NCI-H524 treated with DMSO at 0.1 percent for 48 hours (cell line): Measurements from ENCODE around the gene RANGAP1.
A peak's percentile ranks its signal among the peaks of the same experiment; 100 is the strongest.

Experiments used
- DNase-seq: peaks from one replicate; lab custom pipeline; 2025; lab: John Stamatoyannopoulos, UW

RANGAP1 gene, protein sequence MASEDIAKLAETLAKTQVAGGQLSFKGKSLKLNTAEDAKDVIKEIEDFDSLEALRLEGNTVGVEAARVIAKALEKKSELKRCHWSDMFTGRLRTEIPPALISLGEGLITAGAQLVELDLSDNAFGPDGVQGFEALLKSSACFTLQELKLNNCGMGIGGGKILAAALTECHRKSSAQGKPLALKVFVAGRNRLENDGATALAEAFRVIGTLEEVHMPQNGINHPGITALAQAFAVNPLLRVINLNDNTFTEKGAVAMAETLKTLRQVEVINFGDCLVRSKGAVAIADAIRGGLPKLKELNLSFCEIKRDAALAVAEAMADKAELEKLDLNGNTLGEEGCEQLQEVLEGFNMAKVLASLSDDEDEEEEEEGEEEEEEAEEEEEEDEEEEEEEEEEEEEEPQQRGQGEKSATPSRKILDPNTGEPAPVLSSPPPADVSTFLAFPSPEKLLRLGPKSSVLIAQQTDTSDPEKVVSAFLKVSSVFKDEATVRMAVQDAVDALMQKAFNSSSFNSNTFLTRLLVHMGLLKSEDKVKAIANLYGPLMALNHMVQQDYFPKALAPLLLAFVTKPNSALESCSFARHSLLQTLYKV

DNA sequence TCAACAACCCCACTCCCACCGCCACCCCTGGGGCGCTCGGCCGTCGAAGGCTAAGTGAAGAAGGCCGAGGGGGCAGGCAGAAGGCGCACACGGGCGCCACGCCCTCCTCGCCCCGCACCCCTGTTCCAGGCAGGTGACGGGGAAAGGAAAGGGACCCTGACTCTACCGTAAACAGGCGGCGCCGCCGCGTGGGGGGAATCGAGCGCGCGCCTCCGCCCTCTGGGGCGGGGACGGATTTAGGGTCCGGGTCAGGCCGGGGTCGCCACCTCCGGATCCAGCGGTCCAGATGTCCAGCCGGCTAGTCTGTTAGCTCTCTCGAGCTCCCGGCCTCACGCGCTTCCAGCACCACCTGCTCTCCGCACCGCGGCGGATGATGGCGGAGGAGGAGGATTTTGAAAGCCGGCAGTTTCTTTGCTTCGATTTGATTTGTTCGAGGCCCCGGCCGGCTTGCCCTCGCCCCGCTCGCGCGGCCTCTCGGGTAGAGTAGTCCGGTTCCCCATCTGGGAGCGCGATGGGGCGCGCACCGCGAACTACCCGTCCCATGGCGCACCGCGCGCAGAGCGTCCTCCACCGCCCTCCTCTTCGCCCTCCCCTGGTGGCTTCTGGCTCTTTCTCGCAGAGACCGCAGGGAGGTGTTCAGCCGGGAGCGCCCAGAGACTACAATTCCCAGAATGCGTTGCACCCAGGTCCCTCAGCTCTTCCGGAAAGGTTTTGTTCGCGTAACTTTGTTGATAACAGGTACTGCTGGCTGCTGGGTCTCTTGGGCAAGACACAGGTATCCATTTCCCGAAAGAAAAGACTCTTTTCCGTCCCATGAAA lies at the start of gene RANGAP1:
Gene RANGAP1 (minus strand): TSS at position 368 of the 819 bp plus-strand sequence. CDS start 5,143 bp downstream, outside the sequence.
- DNase-seq: peak; percentile 95

DNA sequence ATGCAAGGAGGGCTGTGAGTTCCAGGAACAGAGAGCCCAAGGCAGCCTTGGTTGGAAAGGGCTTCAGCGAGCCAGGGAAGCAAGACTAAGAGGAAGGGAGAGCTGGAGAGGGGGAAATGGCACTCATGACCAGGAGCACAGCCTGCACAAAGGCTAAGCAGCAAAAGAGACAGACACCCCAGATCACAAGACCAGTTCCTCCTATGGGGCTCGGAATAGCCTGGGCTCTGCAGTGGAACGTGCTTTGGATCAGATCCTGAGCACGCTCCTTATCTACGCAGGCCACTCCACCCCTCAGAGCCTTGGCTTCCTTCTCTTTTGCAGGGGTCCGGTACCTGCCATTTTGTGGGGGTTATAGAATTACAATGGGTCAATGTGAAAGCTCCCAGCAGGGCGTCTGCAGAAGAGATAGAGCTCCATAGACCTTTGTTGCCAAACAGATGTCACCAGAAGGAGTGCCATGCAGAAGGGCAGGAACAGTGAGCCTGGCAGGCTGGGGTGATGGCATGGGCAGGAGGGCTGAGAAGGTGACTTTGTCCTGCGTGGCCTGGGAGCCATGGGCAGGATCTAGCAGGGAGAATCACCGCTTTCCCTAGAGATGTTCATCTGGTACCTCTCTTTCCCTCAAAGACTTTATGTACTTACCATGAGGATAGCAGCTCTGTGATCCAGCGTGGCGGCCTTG lies 49.1 kb upstream of the RANGAP1 start:
- DNase-seq: no peak

DNA sequence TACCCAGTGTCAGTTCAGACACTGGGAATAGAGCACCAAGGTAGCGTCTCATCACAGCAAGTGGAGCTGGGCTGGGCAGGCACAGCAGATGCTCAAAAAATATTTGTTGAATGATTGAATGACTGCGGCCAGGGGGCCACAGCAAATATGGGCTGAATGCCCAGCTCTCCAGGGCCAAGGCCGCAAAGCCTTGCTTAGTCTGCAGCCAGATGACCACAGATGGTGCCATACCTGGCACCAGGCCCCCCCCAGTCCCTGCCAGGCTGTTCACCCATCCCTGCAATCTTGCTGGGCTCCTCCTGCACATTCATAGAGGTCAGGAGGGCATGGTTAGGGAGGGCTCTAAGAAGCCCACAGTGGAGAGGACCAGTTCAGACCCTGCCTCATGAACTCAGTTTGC lies 48.2 kb upstream of the RANGAP1 start:
- DNase-seq: no peak

DNA sequence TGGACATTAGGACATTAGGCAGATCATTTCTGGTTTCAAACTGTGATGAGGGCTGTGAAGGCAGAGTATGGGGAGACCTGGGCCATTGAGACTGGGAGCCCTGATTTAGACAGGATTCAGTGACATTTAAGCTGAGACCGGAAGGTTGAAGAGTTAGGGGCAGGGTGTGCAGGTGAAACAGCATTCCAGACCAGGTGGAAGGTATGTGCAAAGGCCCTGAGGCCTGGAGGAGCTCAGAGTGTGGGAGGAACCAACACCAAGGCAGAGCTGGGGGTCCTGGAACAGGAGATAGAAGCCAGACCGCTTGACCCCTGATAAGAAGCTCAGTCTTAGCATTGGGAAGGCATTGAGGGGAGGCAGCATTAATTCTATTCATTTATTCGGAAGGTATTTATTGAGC lies 47.8 kb upstream of the RANGAP1 start:
- no peak for DNase-seq

DNA sequence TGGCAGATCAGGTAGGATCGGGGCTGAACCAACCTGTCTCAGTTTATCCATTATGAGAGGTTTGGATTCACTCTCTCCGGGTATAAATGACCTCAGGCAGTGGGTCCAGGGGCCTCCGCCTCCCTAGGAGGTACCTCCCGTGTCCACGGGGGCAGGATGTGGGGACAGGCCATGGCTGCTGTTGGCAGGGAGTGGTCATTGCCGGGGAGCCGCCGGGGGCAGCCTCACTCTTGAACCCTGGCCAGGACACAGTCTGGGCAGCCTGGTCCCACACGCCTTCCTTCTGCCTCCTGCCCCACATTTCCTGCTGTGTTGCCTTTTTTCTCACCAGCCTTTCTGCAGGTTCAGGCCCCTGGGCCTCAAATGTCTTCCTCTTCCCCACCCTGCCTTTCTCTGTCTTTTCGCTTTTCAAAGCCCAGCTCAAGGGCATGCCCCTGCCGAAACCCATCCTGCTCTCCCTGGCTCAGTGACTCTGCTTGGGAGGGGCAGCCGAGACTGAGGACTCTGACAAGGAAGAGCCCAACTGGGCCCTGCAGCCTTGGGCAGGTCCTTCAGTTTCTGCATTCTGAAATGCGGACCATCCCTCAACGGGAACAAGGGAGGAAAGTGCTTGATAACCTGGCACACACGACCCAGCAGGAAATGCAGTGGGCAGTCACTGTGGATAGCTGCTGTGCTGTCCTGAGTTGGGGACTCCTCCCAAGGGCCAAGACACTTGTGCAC lies 46.4 kb upstream of the RANGAP1 start:
- no peak for DNase-seq

DNA sequence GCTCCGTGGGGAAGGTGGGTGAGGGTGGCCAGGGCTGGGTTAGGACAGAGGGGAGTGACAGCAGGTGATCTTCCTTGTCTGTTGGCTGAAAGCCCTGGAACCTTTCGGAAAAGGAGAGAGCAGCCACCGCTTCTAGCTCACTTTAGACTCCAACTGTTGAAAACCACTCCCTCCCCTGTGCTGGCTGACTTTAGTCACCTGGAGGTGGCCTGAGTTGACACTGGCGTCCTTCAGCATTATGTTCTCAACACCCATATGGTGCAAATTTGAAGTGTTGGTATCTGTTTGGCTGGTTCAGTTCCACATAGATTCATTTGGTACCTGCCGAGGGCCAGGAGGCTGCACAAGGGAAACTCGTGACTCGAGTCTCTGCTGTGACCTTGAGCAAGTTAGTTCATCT lies 44.2 kb upstream of the RANGAP1 start:
- no peak for DNase-seq

DNA sequence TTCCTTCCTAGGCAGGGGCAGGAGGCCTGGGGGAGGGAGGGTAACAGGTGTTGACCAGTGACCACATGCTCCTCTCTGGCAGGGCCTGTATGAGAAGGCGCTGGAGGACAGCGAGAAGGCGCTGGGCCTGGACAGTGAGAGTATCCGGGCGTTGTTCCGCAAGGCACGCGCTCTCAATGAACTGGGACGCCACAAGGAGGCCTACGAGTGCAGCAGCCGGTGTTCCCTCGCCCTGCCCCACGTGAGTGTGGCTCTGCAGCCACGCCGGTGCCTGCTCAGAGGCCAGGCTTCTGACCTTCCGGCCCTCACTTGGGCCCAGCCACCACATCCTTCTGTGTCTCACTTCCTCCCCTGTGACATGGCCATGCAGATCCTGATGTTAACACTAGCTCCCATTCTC lies 41.1 kb upstream of the RANGAP1 start:
- DNase-seq: no peak

DNA sequence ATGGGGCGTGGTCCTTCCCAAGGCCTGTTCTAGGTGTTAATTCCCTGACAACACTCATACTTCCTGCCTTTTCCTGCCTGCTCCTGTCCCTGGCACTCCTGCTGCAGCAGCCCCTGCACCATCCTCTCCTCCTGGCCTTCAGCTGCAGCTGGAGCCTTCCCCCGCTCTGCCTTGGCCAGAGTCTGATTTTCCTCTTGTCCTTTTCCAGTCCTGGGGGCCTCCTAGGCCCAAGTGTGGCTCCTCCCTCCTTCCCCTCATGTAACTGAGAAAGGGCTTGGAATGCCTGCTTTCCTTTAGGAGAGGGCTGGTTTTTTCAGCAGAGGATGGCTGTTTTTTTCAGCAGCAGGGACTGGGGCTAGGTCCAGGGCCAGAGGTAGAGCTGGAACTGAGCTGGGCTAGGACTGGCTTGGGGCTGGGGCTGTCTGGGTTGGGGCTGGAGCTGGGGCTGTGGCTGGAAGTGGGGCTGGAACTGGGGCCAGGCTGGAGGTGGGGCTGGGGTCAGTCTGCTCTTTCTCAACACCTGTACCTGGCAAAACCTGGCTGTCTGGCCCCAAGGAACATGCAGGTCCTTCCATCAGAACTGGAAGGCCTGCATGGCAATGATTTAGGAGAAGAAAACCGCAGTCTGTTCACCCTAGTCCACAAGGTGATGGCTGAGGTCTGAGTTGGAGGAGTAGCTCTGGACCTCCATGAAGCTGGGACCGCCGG lies 39.0 kb upstream of the RANGAP1 start:
- no peak for DNase-seq

DNA sequence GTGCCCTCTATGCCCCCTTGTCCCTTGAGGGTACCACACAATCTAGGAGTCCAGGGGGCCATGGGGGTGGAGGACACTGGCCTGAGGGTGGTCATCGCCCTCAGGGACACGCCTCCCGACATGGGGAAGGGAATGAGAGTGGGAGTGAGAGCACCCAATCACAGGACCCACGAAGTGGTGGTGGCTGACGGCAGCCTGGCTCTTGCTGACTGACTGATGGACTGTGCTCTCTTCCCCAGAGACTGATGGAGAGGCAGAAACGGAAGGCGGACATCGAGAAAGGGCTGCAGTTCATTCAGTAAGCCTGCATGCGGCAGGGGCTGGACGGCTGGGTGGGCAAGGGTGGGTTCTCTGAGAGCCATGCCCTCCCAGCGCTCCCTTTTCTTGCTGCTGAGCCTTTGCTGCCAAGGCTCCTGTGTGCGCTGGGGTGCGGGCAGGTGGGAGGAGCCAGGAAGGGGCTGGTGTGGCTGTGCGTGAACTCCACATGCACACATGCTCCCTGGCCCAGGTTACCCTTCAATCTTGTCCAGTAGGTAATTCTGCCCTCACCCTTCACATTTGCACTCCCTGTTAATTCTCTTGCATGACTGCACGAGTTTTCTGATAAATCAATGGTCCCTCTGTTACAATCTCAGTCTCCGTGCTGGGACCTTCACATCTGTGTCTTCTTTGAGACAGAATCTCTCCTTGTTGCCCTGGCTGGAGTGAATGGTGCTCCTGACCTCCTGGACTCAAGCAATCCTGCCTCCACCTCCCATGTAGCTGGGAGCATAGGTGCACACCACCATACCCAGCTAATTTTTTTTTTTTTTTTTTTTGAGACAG lies 34.6 kb upstream of the RANGAP1 start:
- DNase-seq: no peak

DNA sequence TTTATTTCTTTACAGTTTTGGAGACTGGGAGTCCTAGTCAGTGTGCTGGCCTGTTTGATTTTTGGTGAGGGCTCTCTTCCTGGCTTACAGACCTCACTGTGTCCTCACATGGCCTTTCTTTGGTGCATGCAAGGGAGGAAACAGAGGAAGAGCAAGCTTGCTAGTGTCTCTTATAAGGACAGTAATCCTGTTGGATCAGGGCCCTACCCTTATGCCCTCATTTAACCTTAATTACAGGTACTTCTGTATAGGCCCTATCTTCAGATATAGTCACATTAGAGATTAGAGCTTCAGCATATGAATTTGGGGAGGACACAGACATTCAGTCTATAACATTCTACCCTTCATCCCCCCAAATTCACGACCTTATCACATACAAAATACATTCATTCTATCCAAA lies 29.6 kb upstream of the RANGAP1 start:
- no peak for DNase-seq

DNA sequence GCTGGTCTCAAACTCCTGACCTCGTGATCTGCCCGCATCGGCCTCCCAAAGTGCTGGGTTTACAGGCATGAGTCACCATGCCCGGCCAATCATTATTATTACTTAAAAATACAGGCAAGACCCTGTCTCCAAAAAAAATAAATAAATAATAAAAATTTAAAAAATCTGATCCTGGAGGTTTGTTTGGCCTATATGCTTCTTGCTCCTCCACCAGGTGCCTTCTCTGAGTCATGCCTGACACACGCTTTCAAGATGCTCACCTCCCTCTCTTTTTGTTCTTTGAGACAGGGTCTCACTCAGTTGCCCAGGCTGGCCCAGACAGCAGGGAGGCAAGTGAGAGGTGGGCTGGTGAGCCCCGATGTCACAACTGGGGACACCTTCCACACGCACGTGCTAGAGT lies 28.8 kb upstream of the RANGAP1 start:
- no peak for DNase-seq

DNA sequence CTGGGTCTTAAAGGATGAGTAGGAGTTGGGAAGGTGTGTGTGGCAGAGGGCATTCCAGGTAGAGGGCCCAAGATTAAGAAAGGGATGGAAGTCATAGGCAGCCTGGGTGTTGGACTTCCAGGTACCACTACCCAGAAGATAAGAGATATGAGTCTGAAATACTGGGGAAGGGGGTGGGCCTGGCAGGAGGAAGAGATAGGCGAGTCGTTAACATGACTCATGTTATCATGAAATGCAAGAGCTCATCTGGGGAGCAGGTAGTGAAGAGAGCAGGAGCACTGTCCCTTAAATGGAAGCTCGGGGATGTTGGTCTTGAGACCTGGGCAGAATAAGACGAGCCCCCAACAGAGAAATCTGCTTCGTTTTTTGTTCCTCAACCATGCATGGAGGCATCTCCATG lies 25.5 kb upstream of the RANGAP1 start:
- DNase-seq: no peak

DNA sequence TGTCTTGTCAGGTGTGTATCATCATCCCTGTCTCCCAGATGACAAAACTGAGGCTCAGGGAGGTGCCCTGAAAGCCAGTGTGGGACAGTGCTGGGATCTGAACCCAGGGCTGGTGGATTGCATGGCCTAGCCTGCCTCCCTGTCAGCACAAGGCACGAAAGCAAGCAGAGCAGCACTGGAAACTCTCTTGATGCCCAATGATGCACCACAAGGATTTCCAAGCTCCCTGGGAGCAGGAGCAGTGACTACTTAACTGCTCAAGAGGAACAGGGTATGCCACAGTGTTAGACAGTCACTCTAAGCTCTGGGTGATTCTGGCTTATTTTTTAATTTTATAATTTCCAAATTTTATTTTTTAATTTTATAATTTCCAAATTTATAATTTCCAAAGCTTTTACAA lies 24.3 kb upstream of the RANGAP1 start:
- no peak for DNase-seq

DNA sequence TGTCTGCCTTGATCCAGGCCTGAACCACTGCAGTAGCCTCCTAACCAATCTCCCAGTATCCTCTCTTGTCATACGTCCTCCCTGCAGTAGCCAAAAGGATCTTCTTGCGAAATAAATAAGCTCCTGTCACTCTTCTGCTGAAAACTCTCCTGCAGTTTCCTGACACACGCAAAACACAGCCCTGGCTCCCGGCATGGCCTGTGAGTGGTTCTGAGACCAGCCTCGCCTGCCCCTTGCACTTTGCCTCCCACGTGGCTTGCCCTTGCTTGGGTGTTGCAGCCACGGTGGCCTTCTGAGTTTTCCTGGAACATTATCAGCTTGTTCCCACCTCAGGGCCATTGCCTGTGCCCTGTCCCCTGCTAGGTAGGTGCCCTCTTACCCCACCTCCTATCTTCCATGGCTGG lies 22.6 kb upstream of the RANGAP1 start:
- DNase-seq: no peak

DNA sequence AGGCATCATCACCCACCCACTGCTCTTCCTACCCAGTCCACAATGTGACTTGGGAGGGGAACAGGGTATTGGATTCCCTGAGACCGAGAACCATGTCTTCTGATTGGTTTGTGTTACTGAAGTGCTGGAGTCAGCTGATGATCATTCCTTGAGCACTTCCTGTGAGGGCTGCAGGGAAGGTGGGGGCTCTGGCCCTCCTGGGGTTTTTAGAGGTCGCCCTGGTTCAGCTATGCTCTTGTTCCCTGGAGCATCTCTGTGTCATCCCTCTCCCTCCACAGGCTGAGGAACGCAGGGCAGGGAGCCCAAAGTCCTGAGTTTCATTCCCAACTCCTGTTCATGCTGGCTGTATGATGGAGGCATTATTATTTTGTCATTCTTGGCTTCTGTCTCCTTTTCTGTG lies 22.1 kb upstream of the RANGAP1 start:
- no peak for DNase-seq

DNA sequence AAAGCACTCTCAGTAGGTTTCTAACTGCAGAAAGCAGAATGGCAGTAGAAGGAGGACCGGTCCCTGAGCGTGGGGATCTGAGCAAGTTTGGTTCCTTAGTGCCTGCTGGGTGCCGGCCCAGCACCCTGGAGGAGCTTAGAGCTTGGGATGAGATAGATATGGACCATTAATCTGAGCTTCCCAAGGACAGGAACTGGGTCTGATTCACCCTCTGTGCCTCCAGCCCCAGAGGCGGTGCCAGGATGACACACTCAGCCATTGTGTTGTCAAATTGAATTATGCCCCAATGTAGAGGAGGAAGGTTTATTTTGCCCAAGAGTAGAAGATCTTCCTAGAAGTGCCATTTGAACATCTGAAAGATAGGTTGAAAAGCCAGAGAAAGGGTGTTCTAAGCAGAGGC lies 19.7 kb upstream of the RANGAP1 start:
- DNase-seq: no peak

DNA sequence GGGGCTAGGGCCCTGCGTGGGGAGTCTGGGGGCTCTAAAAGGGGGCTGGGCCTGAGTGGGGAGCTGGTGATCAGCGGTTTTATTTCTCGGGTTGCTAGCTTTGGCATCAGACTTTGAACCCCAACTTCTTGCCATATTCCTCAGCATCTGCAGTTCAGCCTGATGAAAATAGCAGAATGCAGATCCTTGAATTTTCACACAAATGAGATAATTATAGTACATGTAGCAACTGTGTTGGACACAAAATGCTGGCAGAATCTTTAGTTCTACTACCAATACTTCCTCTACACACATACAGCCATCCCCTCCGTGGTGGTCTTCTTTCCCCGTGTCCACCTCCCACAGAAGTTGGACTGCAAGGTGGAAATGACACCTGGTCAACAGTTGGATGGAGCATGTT lies 16.8 kb upstream of the RANGAP1 start:
- no peak for DNase-seq

DNA sequence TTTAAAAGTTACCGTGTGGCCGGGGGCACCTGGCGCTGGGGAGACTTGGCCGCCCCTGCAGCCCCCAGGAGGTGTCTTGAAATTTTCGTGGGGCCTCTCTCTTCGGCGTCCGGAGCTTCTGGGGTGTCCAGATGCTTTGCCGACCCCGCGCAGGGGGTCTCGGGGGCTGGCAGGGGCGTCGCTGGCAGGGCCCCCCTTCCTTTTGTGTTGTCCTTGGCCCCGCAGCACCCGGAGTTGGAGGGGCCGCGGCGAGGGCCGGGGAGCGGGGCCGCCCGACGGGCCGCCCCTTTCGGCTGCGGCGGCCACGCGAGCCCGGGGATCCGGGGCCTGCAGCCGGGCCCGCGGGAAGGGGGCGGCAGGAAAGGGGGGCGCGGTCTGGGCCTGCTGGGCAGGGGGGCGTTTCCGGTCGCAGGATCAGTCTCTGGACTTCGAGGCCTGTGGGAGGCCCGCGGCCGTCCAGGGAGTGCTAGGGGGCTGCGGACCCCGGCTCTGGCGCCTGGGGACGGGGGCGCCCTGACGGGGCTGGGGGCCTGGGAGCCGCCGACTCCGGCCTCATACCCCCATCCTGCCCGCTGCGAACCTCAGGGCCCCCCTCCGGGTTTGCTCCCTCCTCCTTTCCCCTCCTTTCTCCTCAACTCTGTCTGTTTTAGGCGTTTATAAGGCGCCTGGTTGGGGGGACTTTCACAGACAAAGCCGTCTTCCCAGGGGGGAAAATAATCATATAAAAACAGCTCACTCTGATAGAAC lies 16.2 kb upstream of the RANGAP1 start:
- DNase-seq: no peak
